ENCODE results near the gene ZSWIM7. TPM values are rescaled to one million over a fixed set of nuclear protein-coding genes. Genes with fewer than 3 reads are reported as not detected.
"Not testable (repeated sequence)": the region's sequence is repeated elsewhere in the genome, so short reads cannot be mapped to it uniquely, and the experiment has no call there.

Gene ZSWIM7
- polyA plus RNA-seq, 4 donors, result 45.9 to 59.5 (median 52.4) TPM

- no peak for DNase-seq (ENCODE audit: low read depth in 4 of 4, low spot score in 2 of 4)
Observed at GRCh38 chr17:15958484-15958854, 41.0 kb downstream of the ZSWIM7 start.

GRCh38 chr17:15957608-15958307, 41.7 kb downstream of the ZSWIM7 start:
- DNase-seq (ENCODE audit: low read depth in 4 of 4, low spot score in 2 of 4), result no peak

DNA sequence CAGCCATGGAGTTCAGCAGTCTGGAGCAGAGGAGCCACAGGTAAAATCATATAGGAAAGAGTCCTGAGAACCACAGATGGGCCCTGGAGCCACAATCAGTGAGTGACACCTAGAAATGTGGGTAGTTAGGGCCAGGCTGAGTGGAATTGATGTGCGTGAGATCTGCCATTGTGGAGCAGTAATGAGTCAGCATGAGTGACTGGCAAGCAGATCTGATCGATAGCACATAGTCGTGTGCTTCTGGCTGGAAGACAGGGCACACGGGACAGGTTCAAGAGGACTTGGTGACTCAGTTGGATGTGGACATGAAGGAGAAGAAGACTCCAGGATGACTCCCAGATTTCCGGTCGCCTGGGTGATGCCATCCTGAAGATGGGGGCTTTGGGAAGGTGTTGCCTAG, 42.3 kb downstream of the ZSWIM7 start:
- no peak for DNase-seq (ENCODE audit: low read depth in 4 of 4, low spot score in 2 of 4)

DNA sequence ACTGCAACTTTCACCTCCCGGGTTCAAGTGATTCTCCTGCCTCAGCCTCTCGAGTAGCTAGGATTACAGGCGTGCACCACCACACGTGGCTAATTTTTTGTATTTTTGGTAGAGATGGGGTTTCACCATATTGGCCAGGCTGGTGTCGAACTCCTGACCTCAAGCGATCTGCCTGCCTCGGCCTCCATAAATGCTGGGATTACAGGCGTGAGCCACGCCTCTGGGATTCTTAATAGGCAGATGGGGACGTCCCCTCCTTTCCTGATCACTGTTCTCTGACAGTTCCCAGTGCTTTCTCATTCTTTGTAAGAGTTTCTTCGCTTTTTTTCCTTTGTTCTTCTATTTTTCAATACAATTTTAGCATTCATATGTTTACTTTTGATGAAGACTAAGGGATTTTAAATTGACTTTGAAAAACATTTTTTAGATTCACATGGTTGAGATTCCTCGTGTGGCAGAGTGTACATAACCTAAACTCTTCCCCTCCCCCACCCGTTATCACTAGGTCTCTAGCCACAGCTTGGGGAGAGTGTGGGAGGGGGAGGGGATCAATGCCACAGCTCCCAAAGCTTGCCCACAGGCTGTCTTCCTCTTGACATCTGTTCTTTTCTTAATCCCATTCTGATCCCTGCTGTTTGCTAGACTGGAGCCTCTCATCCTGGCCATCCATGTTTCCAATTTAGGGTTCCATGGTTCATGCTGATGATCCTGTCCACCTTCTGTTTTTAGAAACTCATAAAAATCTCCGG, 43.5 kb downstream of the ZSWIM7 start:
- no peak for DNase-seq (ENCODE audit: low read depth in 4 of 4, low spot score in 2 of 4)

- DNase-seq (ENCODE audit: low read depth in 4 of 4, low spot score in 2 of 4), result no peak
Observed at GRCh38 chr17:15954222-15954621, 45.3 kb downstream of the ZSWIM7 start.

DNA sequence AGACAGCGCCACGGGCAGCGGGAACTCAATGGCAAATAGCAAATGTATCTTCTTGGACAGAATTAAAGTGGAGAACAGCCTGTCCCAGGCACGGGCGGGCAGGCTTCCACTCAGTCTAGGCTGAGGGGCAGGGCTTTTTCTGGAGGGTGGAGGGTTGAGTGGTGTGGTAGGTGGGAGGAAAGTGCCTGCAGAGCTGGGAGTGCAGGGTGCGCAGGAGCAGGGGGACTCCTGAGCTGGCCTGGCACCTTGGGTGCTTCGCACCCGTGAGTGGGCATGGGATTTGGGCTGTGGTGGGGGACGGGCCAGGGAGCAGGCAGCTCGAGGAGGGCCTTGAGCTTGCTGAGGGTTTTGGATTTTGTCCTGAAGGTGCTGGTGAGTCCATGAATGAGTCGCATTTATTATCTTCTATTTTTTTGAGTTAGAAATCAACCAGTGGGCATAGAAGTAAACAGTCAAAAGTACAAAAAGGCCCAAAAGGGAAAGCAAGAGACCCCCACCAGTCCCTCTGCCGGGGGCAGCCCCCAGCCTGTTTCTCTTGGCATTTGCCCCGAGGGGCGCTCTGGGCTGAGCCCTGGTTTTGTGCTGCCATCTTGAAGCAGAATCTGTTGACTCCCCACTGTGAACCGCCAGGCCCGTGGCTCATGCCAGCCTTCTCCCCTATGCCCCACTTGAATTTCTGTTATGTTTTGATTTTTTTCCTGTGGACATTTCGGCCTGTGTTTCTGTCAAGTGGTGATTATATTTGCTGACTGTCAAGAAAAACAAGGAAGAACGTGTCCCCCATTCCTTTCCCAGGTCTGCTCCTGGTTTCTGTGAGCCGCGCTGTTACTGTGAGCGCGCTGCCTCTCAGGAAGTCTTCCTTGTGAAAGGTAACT, 46.4 kb downstream of the ZSWIM7 start:
- DNase-seq (ENCODE audit: low read depth in 4 of 4, low spot score in 2 of 4), result no peak

GRCh38 chr17:15952048-15952532, 47.4 kb downstream of the ZSWIM7 start:
- DNase-seq (ENCODE audit: low read depth in 4 of 4, low spot score in 2 of 4), result no peak

- DNase-seq (ENCODE audit: low read depth in 4 of 4, low spot score in 2 of 4), result no peak
Observed at GRCh38 chr17:15951368-15952047, 48.0 kb downstream of the ZSWIM7 start.

GRCh38 chr17:15947976-15948752, 51.3 kb downstream of the ZSWIM7 start:
- DNase-seq (ENCODE audit: low read depth in 4 of 4, low spot score in 2 of 4), result no peak

DNA sequence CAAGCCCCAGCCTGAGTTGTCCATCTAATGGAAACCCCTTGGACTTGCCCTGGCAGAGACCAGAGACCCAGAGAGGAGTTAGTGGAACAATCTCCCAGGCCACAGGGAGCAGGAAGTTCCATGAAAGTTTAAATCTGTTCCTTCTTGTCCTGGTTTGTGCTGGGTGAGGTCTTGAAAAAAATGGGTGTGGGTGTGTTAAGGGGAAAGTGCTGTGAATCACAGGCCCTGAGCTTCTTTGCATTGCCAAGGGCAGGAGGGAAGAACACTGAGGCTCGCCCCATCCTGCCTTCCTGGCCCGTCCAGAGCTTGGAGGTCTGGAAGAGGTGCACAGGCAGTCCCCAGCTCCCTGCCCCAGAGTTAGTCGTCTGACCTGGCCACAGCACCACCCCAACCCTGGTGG, 52.2 kb downstream of the ZSWIM7 start:
- DNase-seq (ENCODE audit: low read depth in 4 of 4, low spot score in 2 of 4), result no peak

DNA sequence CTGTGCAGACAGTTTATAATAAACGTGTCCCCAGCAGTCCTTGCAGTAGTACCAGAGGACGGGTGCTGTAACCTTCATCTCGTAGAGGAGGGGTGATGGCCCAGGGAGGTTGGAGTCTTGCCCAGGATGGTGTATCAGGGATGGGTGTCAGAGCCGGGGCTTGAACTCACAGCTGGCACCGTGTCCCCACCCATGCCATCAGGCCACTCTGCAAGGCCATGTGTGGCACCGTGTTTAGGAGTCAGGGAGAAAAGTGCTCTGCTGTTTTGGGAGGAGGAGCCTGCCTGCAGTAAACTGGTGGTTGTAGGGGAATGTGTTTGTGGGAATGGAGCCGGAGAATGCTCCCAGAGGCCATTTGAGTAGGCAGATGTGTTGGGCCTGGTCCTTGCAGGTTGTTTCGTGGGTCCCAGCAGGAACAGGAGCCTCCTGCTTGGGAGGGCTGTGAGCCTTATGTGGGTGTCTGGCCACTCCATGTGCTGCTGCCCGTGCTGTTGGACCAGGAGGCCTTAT, 52.8 kb downstream of the ZSWIM7 start:
- DNase-seq (ENCODE audit: low read depth in 4 of 4, low spot score in 2 of 4), result no peak

GRCh38 chr17:15945527-15946191, 53.8 kb downstream of the ZSWIM7 start:
- DNase-seq (ENCODE audit: low read depth in 4 of 4, low spot score in 2 of 4), result peak in 1 of 4 donors; percentile 15

DNA sequence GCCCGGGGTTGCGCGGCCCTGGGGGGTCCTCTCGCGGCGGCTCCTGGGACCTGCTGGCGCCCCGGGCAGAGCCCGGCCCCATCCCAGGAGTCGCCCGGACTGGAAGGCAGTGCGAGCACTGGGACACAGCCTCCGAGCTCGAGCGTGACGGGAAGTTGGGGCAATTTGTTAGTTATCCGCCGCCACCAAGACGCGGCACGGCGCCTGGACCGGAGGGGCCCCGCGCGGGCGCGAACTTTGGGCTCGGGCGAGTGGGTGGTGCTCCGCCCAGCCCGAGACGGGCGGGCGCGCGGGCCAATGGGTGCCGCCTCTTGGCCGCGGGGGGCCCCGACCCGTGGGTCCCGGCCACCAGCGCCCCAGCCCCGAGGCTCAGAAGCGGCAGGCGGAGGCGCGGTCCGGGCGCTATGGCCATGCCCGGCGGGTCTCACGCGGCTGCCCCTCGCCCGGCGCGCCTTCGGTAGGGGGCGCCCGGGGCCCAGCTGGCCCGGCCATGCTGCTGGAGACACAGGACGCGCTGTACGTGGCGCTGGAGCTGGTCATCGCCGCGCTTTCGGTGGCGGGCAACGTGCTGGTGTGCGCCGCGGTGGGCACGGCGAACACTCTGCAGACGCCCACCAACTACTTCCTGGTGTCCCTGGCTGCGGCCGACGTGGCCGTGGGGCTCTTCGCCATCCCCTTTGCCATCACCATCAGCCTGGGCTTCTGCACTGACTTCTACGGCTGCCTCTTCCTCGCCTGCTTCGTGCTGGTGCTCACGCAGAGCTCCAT, 54.6 kb downstream of the ZSWIM7 start, which contains the start of gene ADORA2B:
Gene ADORA2B (plus strand): TSS at position 372 of the 768 bp plus-strand sequence. CDS start 119 bp downstream, at position 491.
- peak in 3 of 4 donors; percentile 15 to 49 (median 48) for DNase-seq (ENCODE audit: low read depth in 4 of 4, low spot score in 2 of 4)

- no peak for DNase-seq (ENCODE audit: low read depth in 4 of 4, low spot score in 2 of 4)
Observed at GRCh38 chr17:15943971-15944758, 55.3 kb downstream of the ZSWIM7 start.

DNA sequence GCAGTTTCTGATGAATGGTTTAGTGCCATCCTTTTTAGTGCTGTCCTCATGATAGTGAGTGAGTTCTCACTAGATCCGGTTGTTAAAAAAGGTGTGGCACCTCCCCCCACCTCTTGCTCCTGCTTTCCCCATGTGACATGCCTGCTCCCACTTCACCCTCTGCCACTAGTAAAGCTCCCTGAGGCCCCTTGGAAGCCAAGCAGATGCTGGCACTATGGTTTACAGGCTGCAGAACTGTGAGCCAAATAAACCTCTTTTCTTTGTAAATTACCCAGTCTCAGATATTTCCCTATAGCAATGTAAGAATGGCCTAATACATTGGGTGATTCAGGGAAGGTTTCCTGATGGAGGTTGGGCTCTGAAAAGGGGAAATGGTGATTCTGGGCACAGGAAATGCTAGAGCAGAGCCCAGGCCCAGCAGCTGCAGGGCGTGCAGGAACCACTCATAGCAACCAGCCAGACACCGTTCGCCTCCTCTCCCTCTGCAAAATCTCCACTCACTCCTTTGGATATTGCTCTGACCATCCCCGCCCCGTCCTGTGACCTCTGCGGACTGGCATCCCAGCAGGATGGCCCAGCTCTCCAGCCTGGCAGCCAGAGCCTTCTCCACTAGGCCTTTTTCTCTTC, 57.2 kb downstream of the ZSWIM7 start:
- DNase-seq (ENCODE audit: low read depth in 4 of 4, low spot score in 2 of 4), result no peak

DNA sequence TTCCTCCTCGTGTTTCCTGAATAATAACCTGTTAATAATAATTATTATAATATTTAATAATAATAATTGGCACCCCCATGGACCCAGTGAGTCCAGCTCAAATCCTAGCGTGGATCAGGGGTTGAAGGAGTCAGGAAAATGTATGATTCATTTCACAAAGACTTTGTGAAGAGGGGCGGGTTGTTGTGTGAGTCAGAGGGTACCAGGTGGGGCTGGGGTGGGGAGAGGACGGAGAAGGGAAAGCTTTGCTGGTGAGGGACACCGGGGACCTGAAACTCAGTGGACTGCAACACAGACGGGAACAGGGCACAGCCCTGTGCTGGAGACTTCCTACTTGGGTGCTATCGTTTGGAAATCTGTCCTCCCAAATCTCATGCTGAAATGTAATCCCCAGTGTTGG, 57.7 kb downstream of the ZSWIM7 start:
- DNase-seq (ENCODE audit: low read depth in 4 of 4, low spot score in 2 of 4), result no peak

DNA sequence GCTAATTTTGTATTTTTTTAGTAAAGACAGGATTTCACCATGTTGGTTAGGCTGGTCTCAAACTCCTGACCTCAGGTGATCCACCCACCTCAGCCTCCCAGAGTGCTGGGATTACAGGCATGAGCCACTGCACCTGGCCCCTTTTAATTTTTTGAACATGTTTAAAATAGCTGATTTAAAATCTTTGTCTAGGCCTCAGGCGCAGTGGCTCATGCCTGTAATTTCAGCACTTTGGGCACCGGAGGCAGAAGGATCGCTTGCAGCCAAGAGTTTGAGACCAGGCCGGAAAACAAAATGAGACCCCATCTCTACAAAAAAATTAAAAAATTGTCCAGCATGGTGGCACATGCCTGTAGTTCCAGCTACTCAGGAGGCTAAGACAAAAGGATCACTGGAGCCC, 63.0 kb downstream of the ZSWIM7 start:
- DNase-seq (ENCODE audit: low read depth in 4 of 4, low spot score in 2 of 4), result not testable (repeated sequence)

All from left renal cortex interstitium (tissue), 4 donors.